ENCODE results near the gene GPN2.

The GPN2 gene

GRCh38 chr1:26900001-26900814 is 10.1 kb upstream of the GPN2 start, which contains the start of gene GPATCH3:
Gene GPATCH3, minus strand, starts transcription at chr1:26900467. Its CDS starts 25 bp downstream, at chr1:26900442.
- peak; percentile 93 for ATAC-seq
- TF ChIP-seq ZFP3 (CRISPR knock-in tag; IDR thresholded peaks at IDR 0.05): 0 out of 2 replicates have a peak, but pooled peaks have one; percentile 50
- TF ChIP-seq PATZ1 (CRISPR knock-in tag; IDR thresholded peaks at IDR 0.05; ENCODE audit: borderline replicate concordance): no peak

GRCh38 chr1:26897351-26897750 is 7.3 kb upstream of the GPN2 start:
- ATAC-seq: no peak
- TF ChIP-seq ARNTL (CRISPR knock-in tag; IDR thresholded peaks at IDR 0.05; ENCODE audit: borderline replicate concordance, low read depth) (no peak), ISL1 (CRISPR knock-in tag; IDR thresholded peaks at IDR 0.05) (no peak), CREB5 (CRISPR knock-in tag; IDR thresholded peaks at IDR 0.05; ENCODE audit: low read depth) (no peak), ZC3H10 (CRISPR knock-in tag; IDR thresholded peaks at IDR 0.05) (no peak), TOX (CRISPR knock-in tag; IDR thresholded peaks at IDR 0.05; ENCODE audit: borderline replicate concordance) (no peak), RARB (CRISPR knock-in tag; IDR thresholded peaks at IDR 0.05) (no peak), PATZ1 (CRISPR knock-in tag; IDR thresholded peaks at IDR 0.05; ENCODE audit: borderline replicate concordance) (no peak)

GRCh38 chr1:26894263-26894662 is 4.2 kb upstream of the GPN2 start:
- no peak for ATAC-seq
- no peak for TF ChIP-seq ZNF565 (CRISPR knock-in tag; conservative IDR thresholded peaks at IDR 0.05; ENCODE audit: low read depth)
- TF ChIP-seq TOX (CRISPR knock-in tag; IDR thresholded peaks at IDR 0.05; ENCODE audit: borderline replicate concordance): no peak
- TF ChIP-seq ZNF70 (CRISPR knock-in tag; IDR thresholded peaks at IDR 0.05): no peak
- TF ChIP-seq ZFP3 (CRISPR knock-in tag; IDR thresholded peaks at IDR 0.05): no peak
- TF ChIP-seq ZC3H10 (CRISPR knock-in tag; IDR thresholded peaks at IDR 0.05): no peak
- TF ChIP-seq TSHZ2 (CRISPR knock-in tag; IDR thresholded peaks at IDR 0.05): no peak
- no peak for TF ChIP-seq ESRRG (CRISPR knock-in tag; IDR thresholded peaks at IDR 0.05)
- no peak for TF ChIP-seq PATZ1 (CRISPR knock-in tag; IDR thresholded peaks at IDR 0.05; ENCODE audit: borderline replicate concordance)
- no peak for TF ChIP-seq CSDC2 (CRISPR knock-in tag; IDR thresholded peaks at IDR 0.05)
- no peak for TF ChIP-seq POU6F1 (CRISPR knock-in tag; IDR thresholded peaks at IDR 0.05; ENCODE audit: borderline replicate concordance, low read depth)
- no peak for TF ChIP-seq ZFP30 (CRISPR knock-in tag; IDR thresholded peaks at IDR 0.05)

Measured in SK-N-SH treated with all-trans-retinoic acid at 6 μM for 48 hours (cell line).